ENCODE measurements around the gene HABP2. TPM values are rescaled to one million over a fixed set of nuclear protein-coding genes. Genes with fewer than 3 reads are reported as not detected.

The HABP2 gene
- total and polyA plus RNA-seq, 4 donors: 109 to 259 (median 197) TPM

GRCh38 chr10:113555245-113555644 lies 2.4 kb downstream of the HABP2 start:
- Histone ChIP-seq H3K4me1 (ENCODE audit: control insufficient read depth in 4 of 4, insufficient read depth in 4 of 4, low read length in 3 of 4) (peaks cover 14 to 69% (median 51%) of the 10 kb centered on the region in 4 donors), H3K9me3 (ENCODE audit: control insufficient read depth in 4 of 4, low read length in 3 of 4) (no peaks in the 10 kb centered on the region), H3K27ac (ENCODE audit: low read depth in 1 of 2, low read length in 2 of 2) (peak overlapping the region; percentile 85 to 88), H3K9ac (ENCODE audit: low read depth in 1 of 2, low read length in 2 of 2) (peak overlapping the region; percentile 91 to 92), H3K36me3 (ENCODE audit: control insufficient read depth in 4 of 4, insufficient read depth in 3 of 4, low read depth in 1 of 4, low read length in 3 of 4) (no peaks in the 10 kb centered on the region), H3K27me3 (ENCODE audit: control insufficient read depth in 4 of 4, insufficient read depth in 4 of 4, low read length in 3 of 4) (no peaks in the 10 kb centered on the region), H3K4me3 (ENCODE audit: low read depth in 1 of 3, low read length in 3 of 3) (peak overlapping the region; percentile 36 to 88 (median 72))
- no peak for DNase-seq (ENCODE audit: low spot score)
- 46% methylated on average over 3 of the region's 3 CpGs for WGBS
- no peak for TF ChIP-seq CTCF (IDR thresholded peaks at IDR 0.05; ENCODE audit: low read depth, low read length, missing input control)
- peak; percentile 46 for TF ChIP-seq MAX (IDR thresholded peaks at IDR 0.05)
- TF ChIP-seq JUND (IDR thresholded peaks at IDR 0.05): no peak
- no peak for TF ChIP-seq FOXA1 (IDR thresholded peaks at IDR 0.05)

DNA sequence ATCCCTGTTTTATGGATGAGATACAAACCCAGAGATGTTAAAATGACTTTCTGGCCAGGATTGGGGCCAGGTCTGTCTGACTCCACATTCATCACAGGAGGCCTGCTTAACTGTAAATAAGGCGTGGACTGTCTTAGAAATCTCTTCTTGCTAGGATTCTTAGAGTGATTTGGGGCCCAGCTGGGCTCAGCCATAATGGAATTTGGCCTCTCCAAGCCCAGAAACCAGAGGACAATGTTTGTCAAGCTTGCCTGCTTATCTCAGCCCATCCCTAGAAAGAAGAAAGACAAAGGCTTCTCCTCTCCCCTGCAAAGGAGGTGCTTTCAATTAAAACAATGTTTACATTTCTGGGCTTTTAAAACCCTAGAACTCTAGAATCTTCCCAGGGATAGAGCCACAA lies 2.9 kb downstream of the HABP2 start:
- Histone ChIP-seq H3K4me3 (ENCODE audit: low read depth in 1 of 3, low read length in 3 of 3) (peak overlapping the region; percentile 36 to 88 (median 72)), H3K9ac (ENCODE audit: low read depth in 1 of 2, low read length in 2 of 2) (peak overlapping the region in 1 of 2 donors; percentile 91), H3K9me3 (ENCODE audit: control insufficient read depth in 4 of 4, low read length in 3 of 4) (no peaks in the 10 kb centered on the region), H3K36me3 (ENCODE audit: control insufficient read depth in 4 of 4, insufficient read depth in 3 of 4, low read depth in 1 of 4, low read length in 3 of 4) (no peaks in the 10 kb centered on the region), H3K27ac (ENCODE audit: low read depth in 1 of 2, low read length in 2 of 2) (peak overlapping the region; percentile 85 to 88), H3K27me3 (ENCODE audit: control insufficient read depth in 4 of 4, insufficient read depth in 4 of 4, low read length in 3 of 4) (no peaks in the 10 kb centered on the region), H3K4me1 (ENCODE audit: control insufficient read depth in 4 of 4, insufficient read depth in 4 of 4, low read length in 3 of 4) (peaks cover 14 to 69% (median 54%) of the 10 kb centered on the region in 4 donors)
- WGBS: 54% methylated on average over 1 of the region's 1 CpG
- DNase-seq (ENCODE audit: low spot score): no peak
- no peak for TF ChIP-seq RXRA (IDR thresholded peaks at IDR 0.05)
- TF ChIP-seq HNF4G (IDR thresholded peaks at IDR 0.05): no peak
- TF ChIP-seq HNF4A (conservative IDR thresholded peaks at IDR 0.05): peak in 1 of 2 donors; percentile 26

GRCh38 chr10:113557424-113557862 lies 4.6 kb downstream of the HABP2 start:
- no peak for DNase-seq (ENCODE audit: low spot score)
- Histone ChIP-seq H3K4me1 (ENCODE audit: control insufficient read depth in 4 of 4, insufficient read depth in 4 of 4, low read length in 3 of 4) (peaks cover 13 to 69% (median 61%) of the 10 kb centered on the region in 4 donors), H3K9me3 (ENCODE audit: control insufficient read depth in 4 of 4, low read length in 3 of 4) (no peaks in the 10 kb centered on the region), H3K27me3 (ENCODE audit: control insufficient read depth in 4 of 4, insufficient read depth in 4 of 4, low read length in 3 of 4) (no peaks in the 10 kb centered on the region), H3K4me3 (ENCODE audit: low read depth in 1 of 3, low read length in 3 of 3) (peak overlapping the region in 2 of 3 donors; percentile 8 to 30), H3K9ac (ENCODE audit: low read depth in 1 of 2, low read length in 2 of 2) (peak overlapping the region; percentile 15 to 30), H3K27ac (ENCODE audit: low read depth in 1 of 2, low read length in 2 of 2) (peak overlapping the region; percentile 34 to 68), H3K36me3 (ENCODE audit: control insufficient read depth in 4 of 4, insufficient read depth in 3 of 4, low read depth in 1 of 4, low read length in 3 of 4) (no peaks in the 10 kb centered on the region)
- 15% methylated on average over 9 of the region's 9 CpGs for WGBS
- no peak for TF ChIP-seq FOXA1 (IDR thresholded peaks at IDR 0.05)
- peak; percentile 59 for TF ChIP-seq NR2F2 (IDR thresholded peaks at IDR 0.05)

DNA sequence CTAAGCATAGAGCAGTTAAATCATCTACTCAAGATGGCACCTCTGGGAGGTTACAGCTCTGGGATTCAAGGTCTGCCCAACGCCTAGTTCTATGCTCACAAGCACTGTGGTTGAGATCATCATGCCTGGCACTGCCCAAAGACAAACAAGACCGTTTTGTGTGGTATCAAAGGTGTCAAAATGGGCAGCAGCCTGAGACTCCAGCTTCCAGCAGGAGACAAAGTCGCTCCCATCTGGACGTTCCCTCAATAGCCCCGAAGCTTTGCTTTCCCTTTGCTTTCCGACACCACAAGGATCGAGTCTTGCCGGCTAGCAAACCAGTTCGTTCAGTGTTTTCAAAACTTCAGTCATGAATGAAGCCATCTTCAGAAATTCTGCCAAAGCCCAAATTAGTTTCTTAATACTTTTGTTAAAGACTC lies 5.1 kb downstream of the HABP2 start:
- Histone ChIP-seq H3K4me1 (ENCODE audit: control insufficient read depth in 4 of 4, insufficient read depth in 4 of 4, low read length in 3 of 4) (peaks cover 13 to 70% (median 63%) of the 10 kb centered on the region in 4 donors), H3K36me3 (ENCODE audit: control insufficient read depth in 4 of 4, insufficient read depth in 3 of 4, low read depth in 1 of 4, low read length in 3 of 4) (no peaks in the 10 kb centered on the region), H3K4me3 (ENCODE audit: low read depth in 1 of 3, low read length in 3 of 3) (peak overlapping the region in 2 of 3 donors; percentile 8 to 30), H3K27ac (ENCODE audit: low read depth in 1 of 2, low read length in 2 of 2) (peak overlapping the region; percentile 34 to 68), H3K27me3 (ENCODE audit: control insufficient read depth in 4 of 4, insufficient read depth in 4 of 4, low read length in 3 of 4) (no peaks in the 10 kb centered on the region), H3K9ac (ENCODE audit: low read depth in 1 of 2, low read length in 2 of 2) (peak overlapping the region; percentile 15 to 16), H3K9me3 (ENCODE audit: control insufficient read depth in 4 of 4, low read length in 3 of 4) (no peaks in the 10 kb centered on the region)
- no peak for DNase-seq (ENCODE audit: low spot score)
- 31% methylated on average over 9 of the region's 9 CpGs for WGBS
- no peak for TF ChIP-seq REST (IDR thresholded peaks at IDR 0.05)
- TF ChIP-seq JUND (IDR thresholded peaks at IDR 0.05): peak in 1 of 2 donors; percentile 43
- peak; percentile 29 to 54 for TF ChIP-seq HNF4A (conservative IDR thresholded peaks at IDR 0.05)
- no peak for TF ChIP-seq TAF1 (conservative IDR thresholded peaks at IDR 0.05)
- TF ChIP-seq YY1 (IDR thresholded peaks at IDR 0.05): peak; percentile 79
- no peak for TF ChIP-seq RAD21 (IDR thresholded peaks at IDR 0.05)
